Ascending aorta (tissue), 2 donors: ENCODE measurements around the gene SCYGR2. TPM values are rescaled to one million over a fixed set of nuclear protein-coding genes. Genes with fewer than 3 reads are reported as not detected.
"Not testable (repeated sequence)": the region's sequence is repeated elsewhere in the genome, so short reads cannot be mapped to it uniquely, and the experiment has no call there.

ENCODE experiments used
- DNase-seq, 2 donors: peaks; one replicate each; pipeline ENCODE4 v3.0.0-alpha.2; 2019; ENCODE audit warnings: low spot score in 2 of 2
- H3K27ac ChIP-seq, 2 donors: fragments of 200-600 bp; sonication (generic); one replicate each; pipeline ENCODE4 v1.5.1; 2016 to 2017; ENCODE audit warnings: mild to moderate bottlenecking in 1 of 2
- H3K27me3 ChIP-seq: fragments of 200-600 bp; sonication (generic); one replicate; pipeline ENCODE4 v1.5.1; 2017
- H3K36me3 ChIP-seq, 2 donors: fragments of 200-600 bp; sonication (generic); one replicate each; pipeline ENCODE4 v1.5.1; 2016
- H3K4me1 ChIP-seq, 2 donors: fragments of 200-600 bp; sonication (generic); one replicate each; pipeline ENCODE4 v1.5.1; 2016 to 2017; ENCODE audit warnings: mild to moderate bottlenecking in 1 of 2
- H3K4me3 ChIP-seq, 2 donors: fragments of 200-600 bp; sonication (generic); one replicate each; pipeline ENCODE4 v1.5.1; 2016 to 2017; ENCODE audit warnings: mild to moderate bottlenecking in 1 of 2
- H3K9me3 ChIP-seq, 2 donors: fragments of 200-600 bp; sonication (generic); one replicate each; pipeline ENCODE4 v1.5.1; 2016
- CTCF ChIP-seq, 3 experiments: fragments of 200-600 bp in 2 of 3; fragments of 450-650 bp in 1 of 3; sonication (generic) in 2 of 3; IDR thresholded peaks; one replicate each; pipeline ENCODE4 v1.5.1; 2016 to 2019; ENCODE audit warnings: antibody characterized with exemption in 3 of 3, mild to moderate bottlenecking in 1 of 3, moderate library complexity in 1 of 3
- intact Hi-C: fragments of 100-400 bp; cut with DNase I; formaldehyde crosslinking; loops from one replicate; pipeline ENCODE4 v1.15.1; 2023
- total RNA-seq: library from RNA; depleted of rRNA; stranded (reverse); fragments of >200 nt; gene quantifications from one replicate; pipeline ENCODE4 v1.1.0, GENCODE V29; 2016

The SCYGR2 gene
- not detected for total RNA-seq

- DNase-seq, H3K36me3 ChIP-seq, intact Hi-C loops, H3K9me3 ChIP-seq, H3K27me3 ChIP-seq, H3K4me3 ChIP-seq, H3K27ac ChIP-seq, H3K4me1 ChIP-seq: not testable (repeated sequence)
Measured at GRCh38 chr2:227598835-227599503, at the start of gene SCYGR2. SCYGR2 (plus strand) TSS chr2:227598893; CDS start chr2:227598893, 0 bp downstream.

GRCh38 chr2:227551836-227552235 lies 46.9 kb upstream of the SCYGR2 start:
- Histone ChIP-seq H3K4me3 (no peak overlapping the region), H3K27ac (no peak overlapping the region), H3K9me3 (no peaks in the 10 kb centered on the region), H3K27me3 (no peaks in the 10 kb centered on the region), H3K36me3 (peaks cover 15 to 48% of the 10 kb centered on the region in 2 donors), H3K4me1 (no peaks in the 10 kb centered on the region)
- DNase-seq = no peak
- no peak for TF ChIP-seq CTCF (IDR thresholded peaks at IDR 0.05)
- intact Hi-C loops = no loop called here

- H3K4me1 ChIP-seq = no peaks in the 10 kb centered on the region
- no peak overlapping the region for H3K4me3 ChIP-seq
- H3K9me3 ChIP-seq = no peaks in the 10 kb centered on the region
- H3K27ac ChIP-seq = no peak overlapping the region
- H3K27me3 ChIP-seq = no peaks in the 10 kb centered on the region
- TF ChIP-seq CTCF (IDR thresholded peaks at IDR 0.05) = no peak
- intact Hi-C loops = no loop called here
- H3K36me3 ChIP-seq = no peaks in the 10 kb centered on the region
- no peak for DNase-seq
Measured at GRCh38 chr2:227562581-227562980, 36.1 kb upstream of the SCYGR2 start.

GRCh38 chr2:227565080-227565479 lies 33.6 kb upstream of the SCYGR2 start:
- Histone ChIP-seq H3K36me3 (no peaks in the 10 kb centered on the region), H3K4me1 (no peaks in the 10 kb centered on the region), H3K9me3 (no peaks in the 10 kb centered on the region), H3K27me3 (no peaks in the 10 kb centered on the region), H3K4me3 (no peak overlapping the region), H3K27ac (no peak overlapping the region)
- TF ChIP-seq CTCF (IDR thresholded peaks at IDR 0.05) = no peak
- intact Hi-C loops = no loop called here
- no peak for DNase-seq

GRCh38 chr2:227566012-227566411 lies 32.7 kb upstream of the SCYGR2 start:
- TF ChIP-seq CTCF (IDR thresholded peaks at IDR 0.05) = no peak
- no peaks in the 10 kb centered on the region for H3K36me3 ChIP-seq
- no peaks in the 10 kb centered on the region for H3K27me3 ChIP-seq
- H3K27ac ChIP-seq = no peak overlapping the region
- H3K9me3 ChIP-seq = no peaks in the 10 kb centered on the region
- intact Hi-C loops = no loop called here
- no peak for DNase-seq
- no peak overlapping the region for H3K4me3 ChIP-seq
- no peaks in the 10 kb centered on the region for H3K4me1 ChIP-seq

GRCh38 chr2:227568852-227569169 lies 29.9 kb upstream of the SCYGR2 start:
- H3K36me3 ChIP-seq = no peaks in the 10 kb centered on the region
- H3K9me3 ChIP-seq = no peaks in the 10 kb centered on the region
- no peak for TF ChIP-seq CTCF (IDR thresholded peaks at IDR 0.05)
- no peaks in the 10 kb centered on the region for H3K4me1 ChIP-seq
- H3K27ac ChIP-seq = no peak overlapping the region
- intact Hi-C loops = no loop called here
- H3K4me3 ChIP-seq = no peak overlapping the region
- DNase-seq = no peak
- no peaks in the 10 kb centered on the region for H3K27me3 ChIP-seq
